OCI-LY3 (cell line): Measurements from ENCODE around the gene SLC4A5.

Experiments used
- H2AFZ ChIP-seq: fragments of 200-600, 300-600 bp; shearing (Covaris generic); 2 replicates; pipeline ENCODE4 v1.6.0; 2014; ENCODE audit warnings: antibody characterized with exemption, low read depth, low read length
- H3K27ac ChIP-seq: fragments of 200-600, 300-600 bp; sonication (generic); 2 replicates; pipeline ENCODE4 v1.5.1; 2014; ENCODE audit warnings: mild to moderate bottlenecking, low read length, moderate library complexity, mixed read lengths
- H3K27me3 ChIP-seq: fragments of 200-600, 300-600 bp; sonication (generic); 2 replicates; pipeline ENCODE4 v1.6.1; 2014; ENCODE audit warnings: low read depth, low read length, mixed read lengths
- H3K36me3 ChIP-seq: fragments of 200-600, 300-600 bp; sonication (generic); replicated peaks from 2 replicates; pipeline ENCODE3; 2014; ENCODE audit warnings: low read depth, low read length, mixed read lengths
- H3K4me1 ChIP-seq: fragments of 300-600, 200-600 bp; sonication (generic); 2 replicates; pipeline ENCODE4 v1.6.1; 2014; ENCODE audit warnings: low read length, mixed read lengths
- H3K4me2 ChIP-seq: fragments of 200-600, 300-600 bp; sonication (generic); 2 replicates; pipeline ENCODE4 v1.6.1; 2014; ENCODE audit warnings: low read length, mixed read lengths
- H3K4me3 ChIP-seq: fragments of 300-600, 200-600 bp; sonication (generic); 2 replicates; pipeline ENCODE4 v1.5.1; 2014; ENCODE audit warnings: antibody characterized with exemption, mild to moderate bottlenecking, low read length, moderate library complexity
- H3K79me2 ChIP-seq: fragments of 300-600, 200-600 bp; shearing (Covaris generic); 2 replicates; pipeline ENCODE4 v1.6.1; 2014; ENCODE audit warnings: mild to moderate bottlenecking, low read length, mixed read lengths
- H3K9ac ChIP-seq: fragments of 300-600, 200-600 bp; shearing (Covaris generic); 2 replicates; pipeline ENCODE4 v1.6.0; 2014; ENCODE audit warnings: mild to moderate bottlenecking, low read length, moderate library complexity
- H3K9me3 ChIP-seq: fragments of 200-600, 300-600 bp; shearing (Covaris generic); 2 replicates; pipeline ENCODE4 v1.6.1; 2014; ENCODE audit warnings: low read length, mixed read lengths; ENCODE audit not compliant: insufficient read depth
- H4K20me1 ChIP-seq: fragments of 200-600, 300-600 bp; sonication (generic); 2 replicates; pipeline ENCODE4 v1.6.1; 2016; ENCODE audit warnings: low read length, mixed read lengths; ENCODE audit not compliant: insufficient read depth
- CTCF ChIP-seq: fragments of 200-600, 300-600 bp; sonication (generic); IDR thresholded peaks from 2 replicates; pipeline ENCODE4 v1.5.1; 2014; ENCODE audit warnings: antibody characterized with exemption, low read length, low read depth
- EZH2phosphoT487 ChIP-seq: fragments of 200-600 bp; shearing (Covaris generic); IDR thresholded peaks from 2 replicates; pipeline ENCODE4 v1.6.1; 2018; ENCODE audit warnings: antibody characterized with exemption, mixed run types, low read depth

The SLC4A5 gene

DNA sequence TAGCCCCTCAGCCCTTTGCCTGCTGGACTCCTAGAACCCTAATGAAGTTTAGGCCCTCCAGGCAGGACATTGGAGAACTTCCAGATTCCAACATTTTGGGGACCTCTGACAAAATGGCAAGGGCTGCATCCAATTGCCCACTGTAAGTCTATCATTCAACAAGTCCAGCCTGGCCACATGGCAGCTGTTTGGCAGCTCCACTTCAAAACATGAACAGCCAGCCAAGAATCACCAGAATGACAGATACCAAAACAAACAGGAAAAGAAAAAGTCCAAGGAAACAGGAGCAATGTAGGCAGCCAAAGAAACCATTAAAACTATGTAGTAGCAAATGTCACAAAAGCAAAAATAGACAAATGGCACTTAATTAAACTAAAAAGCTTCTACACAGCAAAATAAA lies 25.5 kb downstream of the SLC4A5 start:
- H4K20me1 ChIP-seq: no peaks in the 10 kb centered on the region
- no peak overlapping the region for H3K27ac ChIP-seq
- H3K9me3 ChIP-seq: no peaks in the 10 kb centered on the region
- H3K9ac ChIP-seq: no peak overlapping the region
- no peaks in the 10 kb centered on the region for H3K36me3 ChIP-seq
- no peaks in the 10 kb centered on the region for H3K27me3 ChIP-seq
- H3K4me1 ChIP-seq: peaks cover 14% of the 10 kb centered on the region
- H3K79me2 ChIP-seq: no peaks in the 10 kb centered on the region
- TF ChIP-seq EZH2phosphoT487: no peak
- H2AFZ ChIP-seq: no peak overlapping the region
- no peak overlapping the region for H3K4me2 ChIP-seq
- no peak overlapping the region for H3K4me3 ChIP-seq

DNA sequence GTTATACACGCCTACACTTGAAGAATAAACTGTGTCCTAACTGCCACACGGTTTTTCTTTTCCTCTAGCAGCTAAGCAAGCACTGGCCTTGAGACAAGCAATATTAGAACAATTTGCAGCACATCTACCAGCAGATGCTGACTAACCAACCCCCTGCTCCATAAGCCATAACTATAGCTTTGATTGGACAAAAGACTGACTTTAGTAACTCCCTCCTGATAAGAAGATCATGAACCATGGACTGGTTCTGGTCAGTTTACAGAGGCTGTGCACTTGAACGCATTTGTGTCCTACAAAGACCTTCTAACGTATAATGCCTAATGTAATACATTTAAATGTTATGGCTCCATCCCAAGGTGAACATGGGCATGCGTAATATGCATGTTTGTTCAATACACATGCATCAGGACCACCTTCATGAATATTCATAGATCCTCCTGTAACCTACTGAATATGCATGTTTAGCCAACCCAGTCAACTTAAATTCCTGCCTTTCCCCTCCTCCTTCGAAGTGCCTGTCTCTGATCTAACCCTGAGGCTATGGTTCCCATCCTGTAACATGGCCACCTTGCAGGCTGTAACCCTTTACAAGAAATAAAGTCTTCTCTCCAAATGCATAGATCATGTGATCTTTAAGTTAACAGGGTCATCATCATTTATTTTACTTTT lies 26.5 kb downstream of the SLC4A5 start:
- Histone ChIP-seq H3K27ac (no peak overlapping the region), H3K9ac (no peak overlapping the region)

DNA sequence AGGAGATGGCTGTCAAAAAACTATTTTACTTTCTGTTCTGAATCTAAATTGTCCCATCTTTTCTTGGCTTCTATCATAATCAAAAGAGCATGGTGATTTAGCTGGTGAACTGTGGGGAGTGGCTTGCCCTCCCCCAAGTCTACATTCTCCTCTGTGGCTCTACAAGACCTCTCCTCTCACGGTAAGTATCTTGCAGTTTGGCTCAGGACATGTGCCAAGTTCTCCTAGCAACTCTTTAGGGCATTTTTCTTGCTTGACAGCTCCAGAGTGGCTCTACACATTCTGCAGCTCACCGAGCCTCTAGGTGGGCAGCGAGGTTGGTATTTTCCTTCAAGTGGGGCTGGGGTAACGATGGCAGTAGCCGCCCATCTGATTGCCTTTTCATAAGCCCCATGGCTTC lies 29.1 kb downstream of the SLC4A5 start:
- Histone ChIP-seq H3K27ac (no peak overlapping the region), H3K9ac (no peak overlapping the region), H3K79me2 (no peaks in the 10 kb centered on the region), H2AFZ (no peak overlapping the region), H3K27me3 (no peaks in the 10 kb centered on the region), H3K4me3 (no peak overlapping the region), H3K4me2 (no peak overlapping the region), H3K36me3 (no peaks in the 10 kb centered on the region), H3K9me3 (no peaks in the 10 kb centered on the region), H4K20me1 (no peaks in the 10 kb centered on the region), H3K4me1 (peaks cover 14% of the 10 kb centered on the region)
- no peak for TF ChIP-seq CTCF
- TF ChIP-seq EZH2phosphoT487: no peak

More for the DNA sequence above, 26.5 kb downstream of the SLC4A5 start:
- no peak overlapping the region for H3K4me2 ChIP-seq
- no peaks in the 10 kb centered on the region for H3K9me3 ChIP-seq
- H3K79me2 ChIP-seq: no peaks in the 10 kb centered on the region
- H2AFZ ChIP-seq: no peak overlapping the region
- H4K20me1 ChIP-seq: no peaks in the 10 kb centered on the region
- no peak for TF ChIP-seq EZH2phosphoT487
- TF ChIP-seq CTCF: no peak
- no peaks in the 10 kb centered on the region for H3K27me3 ChIP-seq
- peaks cover 14% of the 10 kb centered on the region for H3K4me1 ChIP-seq
- H3K4me3 ChIP-seq: no peak overlapping the region
- H3K36me3 ChIP-seq: no peaks in the 10 kb centered on the region

DNA sequence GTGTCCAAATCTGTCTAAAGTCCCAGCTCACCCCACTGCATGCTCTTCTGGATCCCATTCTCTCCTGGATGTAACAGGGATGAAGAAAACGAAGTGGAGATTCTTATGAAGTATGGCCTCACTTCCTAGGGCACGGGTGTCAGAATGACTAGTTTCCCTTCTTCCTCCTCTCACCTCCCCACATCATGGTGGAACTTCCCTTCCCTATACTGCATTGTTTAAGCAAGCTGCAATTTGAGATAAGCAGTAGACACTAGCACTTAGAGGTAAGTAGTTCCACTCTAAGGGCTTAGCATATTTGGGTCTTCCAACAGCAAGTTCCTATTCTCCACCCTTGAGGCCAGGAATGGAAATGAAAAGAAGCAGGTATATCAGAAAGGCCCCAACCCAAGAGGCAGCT lies 29.7 kb downstream of the SLC4A5 start:
- Histone ChIP-seq H2AFZ (no peak overlapping the region), H3K4me2 (no peak overlapping the region), H3K4me1 (peaks cover 14% of the 10 kb centered on the region), H3K4me3 (no peak overlapping the region), H3K27me3 (no peaks in the 10 kb centered on the region), H3K79me2 (no peaks in the 10 kb centered on the region), H3K27ac (no peak overlapping the region), H4K20me1 (no peaks in the 10 kb centered on the region), H3K36me3 (no peaks in the 10 kb centered on the region), H3K9ac (no peak overlapping the region), H3K9me3 (no peaks in the 10 kb centered on the region)
- TF ChIP-seq CTCF (no peak), EZH2phosphoT487 (no peak)
